ENCODE data around the gene IQGAP3.

Gene IQGAP3

GRCh38 chr1:156502894-156503697 lies 69.3 kb downstream of the IQGAP3 start:
- Histone ChIP-seq H4K8ac (ENCODE audit: low read depth, low read length) (peak overlapping the region; percentile 72), H2BK12ac (ENCODE audit: low read length) (peak overlapping the region; percentile 20), H3K79me2 (ENCODE audit: control insufficient read depth, insufficient read depth, low read length, poor library complexity) (peaks cover 12% of the 10 kb centered on the region), H3K4me2 (ENCODE audit: low read length) (no peak overlapping the region), H2AFZ (ENCODE audit: insufficient read depth, low read length, poor library complexity) (no peak overlapping the region), H3K4ac (ENCODE audit: low read depth, low read length) (peak overlapping the region; percentile 39), H4K91ac (ENCODE audit: low read depth, low read length) (peak overlapping the region; percentile 90), H3K14ac (ENCODE audit: low read length) (peak overlapping the region; percentile 10), H3K18ac (ENCODE audit: low read length) (peak overlapping the region; percentile 52), H3K23ac (ENCODE audit: low read length) (no peak overlapping the region), H3K9ac (ENCODE audit: low read length) (no peak overlapping the region), H3K4me3 (ENCODE audit: low read depth, low read length) (no peak overlapping the region), H3K36me3 (ENCODE audit: control insufficient read depth in 1 of 2, insufficient read depth in 2 of 2, low read length in 2 of 2) (no peaks in the 10 kb centered on the region), H4K12ac (ENCODE audit: low read depth, low read length) (peak overlapping the region; percentile 49), H2BK5ac (ENCODE audit: low read depth, low read length, poor library complexity) (peak overlapping the region; percentile 80), H3K9me3 (ENCODE audit: insufficient read depth, low read depth, low read length) (no peaks in the 10 kb centered on the region), H3K27ac (ENCODE audit: low read depth, low read length) (peak overlapping the region; percentile 73), H3K4me1 (ENCODE audit: control insufficient read depth in 1 of 2, insufficient read depth in 2 of 2, low read length in 2 of 2) (peaks cover 27 to 35% of the 10 kb centered on the region in 2 experiments), H3K27me3 (ENCODE audit: insufficient read depth, low read length) (no peaks in the 10 kb centered on the region), H3K79me1 (ENCODE audit: low read length) (peaks cover 33% of the 10 kb centered on the region), H2BK120ac (ENCODE audit: insufficient read depth, low read length, poor library complexity) (peak overlapping the region; percentile 80), H2AK5ac (ENCODE audit: low read length) (peak overlapping the region; percentile 58)
- peak; percentile 61 to 83 for DNase-seq
- no CpG with 5 or more reads among the region's 12 CpGs for WGBS (ENCODE audit: extremely low coverage, insufficient coverage, insufficient read length)

GRCh38 chr1:156502391-156502893 lies 69.9 kb downstream of the IQGAP3 start:
- Histone ChIP-seq H3K23ac (ENCODE audit: low read length) (no peak overlapping the region), H2BK12ac (ENCODE audit: low read length) (peak overlapping the region; percentile 20), H3K4me1 (ENCODE audit: control insufficient read depth in 1 of 2, insufficient read depth in 2 of 2, low read length in 2 of 2) (peaks cover 28 to 38% of the 10 kb centered on the region in 2 experiments), H2AFZ (ENCODE audit: insufficient read depth, low read length, poor library complexity) (no peak overlapping the region), H2BK120ac (ENCODE audit: insufficient read depth, low read length, poor library complexity) (peak overlapping the region; percentile 80), H3K18ac (ENCODE audit: low read length) (peak overlapping the region; percentile 52), H3K36me3 (ENCODE audit: control insufficient read depth in 1 of 2, insufficient read depth in 2 of 2, low read length in 2 of 2) (no peaks in the 10 kb centered on the region), H3K4ac (ENCODE audit: low read depth, low read length) (peak overlapping the region; percentile 39), H3K14ac (ENCODE audit: low read length) (peak overlapping the region; percentile 10), H3K9ac (ENCODE audit: low read length) (no peak overlapping the region), H4K8ac (ENCODE audit: low read depth, low read length) (peak overlapping the region; percentile 72), H4K91ac (ENCODE audit: low read depth, low read length) (peak overlapping the region; percentile 90), H3K27ac (ENCODE audit: low read depth, low read length) (peak overlapping the region; percentile 64), H3K79me1 (ENCODE audit: low read length) (peaks cover 33% of the 10 kb centered on the region), H3K27me3 (ENCODE audit: insufficient read depth, low read length) (no peaks in the 10 kb centered on the region), H2BK5ac (ENCODE audit: low read depth, low read length, poor library complexity) (peak overlapping the region; percentile 80), H3K4me2 (ENCODE audit: low read length) (no peak overlapping the region), H2AK5ac (ENCODE audit: low read length) (peak overlapping the region; percentile 58), H4K12ac (ENCODE audit: low read depth, low read length) (peak overlapping the region; percentile 49), H3K79me2 (ENCODE audit: control insufficient read depth, insufficient read depth, low read length, poor library complexity) (peaks cover 12% of the 10 kb centered on the region), H3K9me3 (ENCODE audit: insufficient read depth, low read depth, low read length) (no peaks in the 10 kb centered on the region), H3K4me3 (ENCODE audit: low read depth, low read length) (no peak overlapping the region)
- DNase-seq = no peak
- WGBS (ENCODE audit: extremely low coverage, insufficient coverage, insufficient read length) = no CpG with 5 or more reads among the region's 1 CpG

GRCh38 chr1:156500793-156501506 lies 71.4 kb downstream of the IQGAP3 start:
- peak overlapping the region; percentile 99 for H4K91ac ChIP-seq (ENCODE audit: low read depth, low read length)
- peak overlapping the region; percentile 98 for H3K18ac ChIP-seq (ENCODE audit: low read length)
- H4K12ac ChIP-seq (ENCODE audit: low read depth, low read length) = peak overlapping the region; percentile 96
- no CpG with 5 or more reads among the region's 57 CpGs for WGBS (ENCODE audit: extremely low coverage, insufficient coverage, insufficient read length)
- peak overlapping the region; percentile 75 for H2AFZ ChIP-seq (ENCODE audit: insufficient read depth, low read length, poor library complexity)
- no peaks in the 10 kb centered on the region for H3K9me3 ChIP-seq (ENCODE audit: insufficient read depth, low read depth, low read length)
- H3K14ac ChIP-seq (ENCODE audit: low read length) = peak overlapping the region; percentile 99
- H3K23ac ChIP-seq (ENCODE audit: low read length) = no peak overlapping the region
- peak; percentile 91 to 93 for DNase-seq
- peak overlapping the region; percentile 94 for H4K8ac ChIP-seq (ENCODE audit: low read depth, low read length)
- peak overlapping the region; percentile 92 for H3K4me2 ChIP-seq (ENCODE audit: low read length)
- H2AK5ac ChIP-seq (ENCODE audit: low read length) = peak overlapping the region; percentile 18
- H2BK5ac ChIP-seq (ENCODE audit: low read depth, low read length, poor library complexity) = peak overlapping the region; percentile 99
- peak overlapping the region; percentile 72 for H2BK12ac ChIP-seq (ENCODE audit: low read length)
- H3K4me1 ChIP-seq (ENCODE audit: control insufficient read depth in 1 of 2, insufficient read depth in 2 of 2, low read length in 2 of 2) = peaks cover 28 to 42% of the 10 kb centered on the region in 2 experiments
- no peaks in the 10 kb centered on the region for H3K27me3 ChIP-seq (ENCODE audit: insufficient read depth, low read length)
- H2BK120ac ChIP-seq (ENCODE audit: insufficient read depth, low read length, poor library complexity) = peak overlapping the region; percentile 99
- H3K27ac ChIP-seq (ENCODE audit: low read depth, low read length) = peak overlapping the region; percentile 97
- peak overlapping the region; percentile 93 for H3K4ac ChIP-seq (ENCODE audit: low read depth, low read length)
- H3K4me3 ChIP-seq (ENCODE audit: low read depth, low read length) = peak overlapping the region; percentile 91
- peak overlapping the region; percentile 93 for H3K9ac ChIP-seq (ENCODE audit: low read length)
- H3K36me3 ChIP-seq (ENCODE audit: control insufficient read depth in 1 of 2, insufficient read depth in 2 of 2, low read length in 2 of 2) = peaks cover 0 to 2% of the 10 kb centered on the region in 2 experiments
- peaks cover 33% of the 10 kb centered on the region for H3K79me1 ChIP-seq (ENCODE audit: low read length)
- H3K79me2 ChIP-seq (ENCODE audit: control insufficient read depth, insufficient read depth, low read length, poor library complexity) = peaks cover 12% of the 10 kb centered on the region

- peaks cover 12% of the 10 kb centered on the region for H3K79me2 ChIP-seq (ENCODE audit: control insufficient read depth, insufficient read depth, low read length, poor library complexity)
- H3K4me1 ChIP-seq (ENCODE audit: control insufficient read depth in 1 of 2, insufficient read depth in 2 of 2, low read length in 2 of 2) = peaks cover 28 to 41% of the 10 kb centered on the region in 2 experiments
- H2AK5ac ChIP-seq (ENCODE audit: low read length) = peak within 1 kb of the TSS; percentile 81
- no peaks in the 10 kb centered on the region for H3K9me3 ChIP-seq (ENCODE audit: insufficient read depth, low read depth, low read length)
- peak within 1 kb of the TSS; percentile 94 for H4K8ac ChIP-seq (ENCODE audit: low read depth, low read length)
- peaks cover 33% of the 10 kb centered on the region for H3K79me1 ChIP-seq (ENCODE audit: low read length)
- H3K4me2 ChIP-seq (ENCODE audit: low read length) = peak within 1 kb of the TSS; percentile 92
- H3K14ac ChIP-seq (ENCODE audit: low read length) = peak within 1 kb of the TSS; percentile 99
- H2BK5ac ChIP-seq (ENCODE audit: low read depth, low read length, poor library complexity) = peak within 1 kb of the TSS; percentile 99
- peak within 1 kb of the TSS; percentile 97 for H3K27ac ChIP-seq (ENCODE audit: low read depth, low read length)
- peak within 1 kb of the TSS; percentile 93 for H3K9ac ChIP-seq (ENCODE audit: low read length)
- H3K4me3 ChIP-seq (ENCODE audit: low read depth, low read length) = peak within 1 kb of the TSS; percentile 91
- peak within 1 kb of the TSS; percentile 96 for H4K12ac ChIP-seq (ENCODE audit: low read depth, low read length)
- H4K91ac ChIP-seq (ENCODE audit: low read depth, low read length) = peak within 1 kb of the TSS; percentile 99
- no CpG with 5 or more reads among the region's 27 CpGs for WGBS (ENCODE audit: extremely low coverage, insufficient coverage, insufficient read length)
- peak within 1 kb of the TSS; percentile 93 for H3K4ac ChIP-seq (ENCODE audit: low read depth, low read length)
- H3K36me3 ChIP-seq (ENCODE audit: control insufficient read depth in 1 of 2, insufficient read depth in 2 of 2, low read length in 2 of 2) = peaks cover 0 to 2% of the 10 kb centered on the region in 2 experiments
- H3K23ac ChIP-seq (ENCODE audit: low read length) = no peak within 1 kb of the TSS
- peak within 1 kb of the TSS; percentile 98 for H3K18ac ChIP-seq (ENCODE audit: low read length)
- DNase-seq = no peak
- H2BK12ac ChIP-seq (ENCODE audit: low read length) = peak within 1 kb of the TSS; percentile 89
- H3K27me3 ChIP-seq (ENCODE audit: insufficient read depth, low read length) = no peaks in the 10 kb centered on the region
- peak within 1 kb of the TSS; percentile 99 for H2BK120ac ChIP-seq (ENCODE audit: insufficient read depth, low read length, poor library complexity)
- peak within 1 kb of the TSS; percentile 75 for H2AFZ ChIP-seq (ENCODE audit: insufficient read depth, low read length, poor library complexity)
Measured at GRCh38 chr1:156500543-156500792, 71.9 kb downstream of the IQGAP3 start, which contains the start of gene MEF2D. MEF2D (minus strand) TSS chr1:156500775; CDS start chr1:156483292, 17,483 bp downstream.
